HG02938 (cell line): ENCODE data around the gene CNIH3.

ENCODE experiments used
- ATAC-seq: cut with Tn5 transposase; IDR thresholded peaks from one replicate; pipeline ENCODE4 v1.9.1; 2021; ENCODE audit warnings: mild to moderate bottlenecking, moderate library complexity; ENCODE audit not compliant: unreplicated experiment

Gene CNIH3

GRCh38 chr1:224640587-224640986 is 24.5 kb downstream of the CNIH3 start:
- no peak for ATAC-seq

GRCh38 chr1:224641030-224641429 is 24.9 kb downstream of the CNIH3 start:
- no peak for ATAC-seq

GRCh38 chr1:224643653-224644052 is 27.5 kb downstream of the CNIH3 start:
- ATAC-seq, result no peak

- ATAC-seq, result peak; percentile 78
Observed at GRCh38 chr1:224644553-224645154, 28.5 kb downstream of the CNIH3 start.

GRCh38 chr1:224647449-224647848 is 31.3 kb downstream of the CNIH3 start:
- ATAC-seq, result no peak

- ATAC-seq, result no peak
Observed at GRCh38 chr1:224650290-224650689, 34.2 kb downstream of the CNIH3 start.

GRCh38 chr1:224651188-224651587 is 35.1 kb downstream of the CNIH3 start:
- ATAC-seq, result no peak

- ATAC-seq, result no peak
Observed at GRCh38 chr1:224656392-224656791, 40.3 kb downstream of the CNIH3 start.

GRCh38 chr1:224660074-224660473 is 44.0 kb downstream of the CNIH3 start:
- ATAC-seq, result no peak

- ATAC-seq, result no peak
Observed at GRCh38 chr1:224662870-224663269, 46.8 kb downstream of the CNIH3 start.

GRCh38 chr1:224665016-224665415 is 48.9 kb downstream of the CNIH3 start:
- no peak for ATAC-seq

- ATAC-seq, result no peak
Observed at GRCh38 chr1:224666078-224666477, 50.0 kb downstream of the CNIH3 start.

- no peak for ATAC-seq
Observed at GRCh38 chr1:224666913-224667312, 50.8 kb downstream of the CNIH3 start.

- ATAC-seq, result no peak
Observed at GRCh38 chr1:224668984-224669383, 52.9 kb downstream of the CNIH3 start.

GRCh38 chr1:224669403-224669802 is 53.3 kb downstream of the CNIH3 start:
- ATAC-seq, result no peak

GRCh38 chr1:224670506-224670905 is 54.4 kb downstream of the CNIH3 start:
- ATAC-seq, result no peak

- ATAC-seq, result no peak
Observed at GRCh38 chr1:224671076-224671475, 55.0 kb downstream of the CNIH3 start.

- ATAC-seq, result no peak
Observed at GRCh38 chr1:224673141-224673540, 57.0 kb downstream of the CNIH3 start.

GRCh38 chr1:224675590-224675989 is 59.5 kb downstream of the CNIH3 start:
- ATAC-seq, result peak; percentile 58

GRCh38 chr1:224676551-224676950 is 60.4 kb downstream of the CNIH3 start:
- ATAC-seq, result no peak

GRCh38 chr1:224678168-224678567 is 62.1 kb downstream of the CNIH3 start:
- no peak for ATAC-seq

- no peak for ATAC-seq
Observed at GRCh38 chr1:224679606-224680005, 63.5 kb downstream of the CNIH3 start.

- no peak for ATAC-seq
Observed at GRCh38 chr1:224681816-224682215, 65.7 kb downstream of the CNIH3 start.
